Right ventricle myocardium inferior (tissue), 1 donor: ENCODE results near the gene GDPD4. TPM values are rescaled to one million over a fixed set of nuclear protein-coding genes. Genes with fewer than 3 reads are reported as not detected.

Source experiments
- ATAC-seq: fragments of 200-7000 bp; cut with Tn5 transposase; one replicate; pipeline ENCODE4 v1.9.1; 2020; ENCODE audit warnings: mild to moderate bottlenecking, moderate library complexity
- DNase-seq: peaks from one replicate; pipeline ENCODE4 v3.0.0; 2021; ENCODE audit errors: missing footprints
- intact Hi-C: fragments of 100-400 bp; cut with DNase I; formaldehyde crosslinking; loops from one replicate; pipeline ENCODE4 v1.11.0; 2022
- total RNA-seq: library from RNA; stranded (reverse); fragmentation: NEBNext Ultra II Directional; extraction: Animal tissue kit (Norgen Biotek cat#: 25700); gene quantifications from one replicate; pipeline ENCODE4 v1.2.1, GENCODE V29; 2021
- donor health status: DM: no; HTN: yes; CAD: no; lungs with severe emphysema.

Gene GDPD4
- total RNA-seq, 1 donor from 2014 or later, result not detected

GRCh38 chr11:77198440-77198849 lies 103.0 kb downstream of the GDPD4 start:
- ATAC-seq, result no peak
- intact Hi-C loops, result loop anchor here (5.0 kb wide), 1 partner anchor 349 kb away; no protein-coding TSS in a partner anchor
- DNase-seq, result no peak

- ATAC-seq, result no peak
- DNase-seq, result no peak
- intact Hi-C loops, result loop anchor here (5.0 kb wide), 1 partner anchor 350 kb away; no protein-coding TSS in a partner anchor
Observed at GRCh38 chr11:77197626-77198320, 103.7 kb downstream of the GDPD4 start.

- no peak for ATAC-seq
- DNase-seq, result no peak
- intact Hi-C loops, result loop anchor here (5.0 kb wide), 1 partner anchor 350 kb away; no protein-coding TSS in a partner anchor
Observed at GRCh38 chr11:77196961-77197360, 104.5 kb downstream of the GDPD4 start.

- ATAC-seq, result peak; percentile 27
- intact Hi-C loops, result loop anchor here (5.0 kb wide), 1 partner anchor 352 kb away; no protein-coding TSS in a partner anchor
- peak; percentile 34 for DNase-seq
Observed at GRCh38 chr11:77195071-77195755, 106.3 kb downstream of the GDPD4 start.

GRCh38 chr11:77193911-77194830 lies 107.3 kb downstream of the GDPD4 start:
- peak; percentile 55 for DNase-seq
- intact Hi-C loops, result no loop called here
- no peak for ATAC-seq

GRCh38 chr11:77193167-77193566 lies 108.3 kb downstream of the GDPD4 start:
- intact Hi-C loops, result no loop called here
- DNase-seq (no peak), ATAC-seq (no peak)

GRCh38 chr11:77191823-77192495 lies 109.5 kb downstream of the GDPD4 start:
- intact Hi-C loops, result no loop called here
- ATAC-seq, result no peak
- DNase-seq, result peak; percentile 78

GRCh38 chr11:77191429-77191822 lies 110.1 kb downstream of the GDPD4 start:
- intact Hi-C loops, result no loop called here
- DNase-seq, result peak; percentile 45
- ATAC-seq, result no peak

GRCh38 chr11:77190331-77191075 lies 111.0 kb downstream of the GDPD4 start:
- intact Hi-C loops, result no loop called here
- ATAC-seq (no peak), DNase-seq (peak; percentile 13)

- DNase-seq (peak; percentile 63), ATAC-seq (no peak)
- intact Hi-C loops, result loop anchor here (5.0 kb wide), 1 partner anchor 142 kb away; no protein-coding TSS in a partner anchor
Observed at GRCh38 chr11:77189588-77190210, 111.8 kb downstream of the GDPD4 start.

GRCh38 chr11:77188633-77189491 lies 112.6 kb downstream of the GDPD4 start:
- intact Hi-C loops, result loop anchor here (1.0 to 5.0 kb wide), 2 partner anchors 62 to 142 kb away; no protein-coding TSS in a partner anchor
- peak; percentile 63 for DNase-seq
- no peak for ATAC-seq

- intact Hi-C loops, result loop anchor here (1.0 to 5.0 kb wide), 2 partner anchors 61 to 141 kb away; no protein-coding TSS in a partner anchor
- peak; percentile 91 for DNase-seq
- ATAC-seq, result peak; percentile 84
Observed at GRCh38 chr11:77187776-77188632, 113.5 kb downstream of the GDPD4 start.

- intact Hi-C loops, result loop anchor here (5.0 kb wide), 1 partner anchor 140 kb away; no protein-coding TSS in a partner anchor
- ATAC-seq (no peak), DNase-seq (peak; percentile 47)
Observed at GRCh38 chr11:77187111-77187750, 114.3 kb downstream of the GDPD4 start.

- no peak for DNase-seq
- ATAC-seq, result no peak
- intact Hi-C loops, result loop anchor here (5.0 kb wide), 1 partner anchor 139 kb away; no protein-coding TSS in a partner anchor
Observed at GRCh38 chr11:77186302-77186701, 115.2 kb downstream of the GDPD4 start.
